ENCODE results near the gene PPARGC1A. TPM values are rescaled to one million over a fixed set of nuclear protein-coding genes. Genes with fewer than 3 reads are reported as not detected.

The PPARGC1A gene
- total and polyA plus RNA-seq, 2 of the 13 experiments (the other 11 are each of a cell fraction or from before 2014, with no cell fraction given) = 20.7 to 37.3 TPM

GRCh38 chr4:23839279-23839678, 50.6 kb downstream of the PPARGC1A start:
- in situ Hi-C loops (cut with HindIII; ENCODE audit: extremely low pct_ligation_motif_present, low pct_unique_long_range_greater_than_20kb) (no loop called here), intact Hi-C loops (cut with micrococcal nuclease; ENCODE audit: unreplicated experiment) (no loop called here)
- Histone ChIP-seq H3K4me1 (ENCODE audit: insufficient read depth, low read length) (no peaks in the 10 kb centered on the region), H4K20me1 (ENCODE audit: insufficient read depth, low read length) (peaks cover 4% of the 10 kb centered on the region; the same call in 1 of the 2 replicates), H3K4me2 (ENCODE audit: low read depth, low read length) (no peak overlapping the region), H3K79me2 (ENCODE audit: insufficient read depth, low read length) (peaks cover 12% of the 10 kb centered on the region), H3K27ac (ENCODE audit: extremely low read length, insufficient read depth, low read length) (no peak overlapping the region), H3K36me3 (replicated peaks in 1 of 2; ENCODE audit: control insufficient read depth in 1 of 2, insufficient read depth in 2 of 2, low read length in 2 of 2) (peaks cover 1 to 12% of the 10 kb centered on the region in 2 experiments; a peak in 1 of 5 replicates), H3K9me3 (ENCODE audit: low read length) (no peaks in the 10 kb centered on the region), H3K9ac (ENCODE audit: insufficient read depth, low read depth, low read length) (no peak overlapping the region), H2AFZ (ENCODE audit: low read length) (no peak overlapping the region), H3K27me3 (ENCODE audit: control insufficient read depth in 1 of 2, insufficient read depth in 2 of 2, low read length in 2 of 2) (no peaks in the 10 kb centered on the region), H3K4me3 (replicated peaks in 1 of 3; ENCODE audit: insufficient read depth in 1 of 3, low read depth in 2 of 3, low read length in 3 of 3) (no peak overlapping the region)
- over 99% methylated on average over 4 of the region's 4 CpGs for WGBS (ENCODE audit: low lambda C conversion rate)
- CTCF ChIA-PET (ENCODE audit: low intra/inter-chr PET ratio, low total read pairs) = no interaction called here
- DNase-seq (ENCODE audit: low spot score) (no peak), ATAC-seq (no peak), FAIRE-seq (no peak)
- BruUV-seq (replicated peaks) = no TSS peak
- POLR2A ChIA-PET = no interaction called here
- no peak for TF ChIP-seq ISL2 (CRISPR knock-in tag; IDR thresholded peaks at IDR 0.05)

- H4K20me1 ChIP-seq (ENCODE audit: insufficient read depth, low read length) = peaks cover 1% of the 10 kb centered on the region; the same call in 1 of the 2 replicates
- no peak overlapping the region for H3K4me2 ChIP-seq (ENCODE audit: low read depth, low read length)
- ChIA-PET POLR2A (no interaction called here), CTCF (ENCODE audit: low intra/inter-chr PET ratio, low total read pairs) (no interaction called here)
- no peak for TF ChIP-seq RARG (CRISPR knock-in tag; IDR thresholded peaks at IDR 0.05; ENCODE audit: low read depth)
- TF ChIP-seq PAX8 (CRISPR knock-in tag; IDR thresholded peaks at IDR 0.05; ENCODE audit: borderline replicate concordance) = no peak
- TF ChIP-seq PTBP1 (IDR thresholded peaks at IDR 0.05; ENCODE audit: low read depth, low read length, poor library complexity, severe bottlenecking) = no peak
- no peak for TF ChIP-seq ZNF607 (CRISPR knock-in tag; IDR thresholded peaks at IDR 0.05; ENCODE audit: borderline replicate concordance)
- TF ChIP-seq ZNF318 (CRISPR knock-in tag; IDR thresholded peaks at IDR 0.05) = no peak
- TF ChIP-seq JDP2 (CRISPR knock-in tag; IDR thresholded peaks at IDR 0.05; ENCODE audit: borderline replicate concordance) = no peak
- TF ChIP-seq ZNF775 (CRISPR knock-in tag; IDR thresholded peaks at IDR 0.05; ENCODE audit: borderline replicate concordance) = no peak
- no peak for TF ChIP-seq MZF1 (CRISPR knock-in tag; IDR thresholded peaks at IDR 0.05; ENCODE audit: borderline replicate concordance)
- H3K9me3 ChIP-seq (ENCODE audit: low read length) = no peaks in the 10 kb centered on the region
- FAIRE-seq (no peak), ATAC-seq (no peak), DNase-seq (ENCODE audit: low spot score) (no peak)
- H3K27ac ChIP-seq (ENCODE audit: extremely low read length, insufficient read depth, low read length) = no peak overlapping the region
- H2AFZ ChIP-seq (ENCODE audit: low read length) = no peak overlapping the region
- H3K36me3 ChIP-seq (replicated peaks in 1 of 2; ENCODE audit: control insufficient read depth in 1 of 2, insufficient read depth in 2 of 2, low read length in 2 of 2) = peaks cover 2 to 12% of the 10 kb centered on the region in 2 experiments; a peak in 1 of 5 replicates
- peaks cover 10% of the 10 kb centered on the region for H3K79me2 ChIP-seq (ENCODE audit: insufficient read depth, low read length)
- H3K27me3 ChIP-seq (ENCODE audit: control insufficient read depth in 1 of 2, insufficient read depth in 2 of 2, low read length in 2 of 2) = no peaks in the 10 kb centered on the region
- in situ Hi-C loops (cut with HindIII; ENCODE audit: extremely low pct_ligation_motif_present, low pct_unique_long_range_greater_than_20kb) = no loop called here
- no TSS peak for BruUV-seq (replicated peaks)
- intact Hi-C loops (cut with micrococcal nuclease; ENCODE audit: unreplicated experiment) = no loop called here
- WGBS (ENCODE audit: low lambda C conversion rate) = 95% methylated on average over 3 of the region's 3 CpGs
- no peaks in the 10 kb centered on the region for H3K4me1 ChIP-seq (ENCODE audit: insufficient read depth, low read length)
- H3K9ac ChIP-seq (ENCODE audit: insufficient read depth, low read depth, low read length) = no peak overlapping the region
- H3K4me3 ChIP-seq (replicated peaks in 1 of 3; ENCODE audit: insufficient read depth in 1 of 3, low read depth in 2 of 3, low read length in 3 of 3) = no peak overlapping the region
Observed at GRCh38 chr4:23838607-23839006, 51.2 kb downstream of the PPARGC1A start.

All from HepG2 (cell line).